Smooth muscle cell of trachea (primary cell): Measurements from ENCODE around the gene DUSP18. TPM values are rescaled to one million over a fixed set of nuclear protein-coding genes. Genes with fewer than 3 reads are reported as not detected.

Experiments
- total RNA-seq: library from RNA; depleted of rRNA; stranded (reverse); fragments of >200 nt; gene quantifications from 2 replicates; pipeline ENCODE4 v1.2.1, GENCODE V29; 2014

Gene DUSP18
- 8.0 and 10.9 TPM in 2 replicates for total RNA-seq

DNA sequence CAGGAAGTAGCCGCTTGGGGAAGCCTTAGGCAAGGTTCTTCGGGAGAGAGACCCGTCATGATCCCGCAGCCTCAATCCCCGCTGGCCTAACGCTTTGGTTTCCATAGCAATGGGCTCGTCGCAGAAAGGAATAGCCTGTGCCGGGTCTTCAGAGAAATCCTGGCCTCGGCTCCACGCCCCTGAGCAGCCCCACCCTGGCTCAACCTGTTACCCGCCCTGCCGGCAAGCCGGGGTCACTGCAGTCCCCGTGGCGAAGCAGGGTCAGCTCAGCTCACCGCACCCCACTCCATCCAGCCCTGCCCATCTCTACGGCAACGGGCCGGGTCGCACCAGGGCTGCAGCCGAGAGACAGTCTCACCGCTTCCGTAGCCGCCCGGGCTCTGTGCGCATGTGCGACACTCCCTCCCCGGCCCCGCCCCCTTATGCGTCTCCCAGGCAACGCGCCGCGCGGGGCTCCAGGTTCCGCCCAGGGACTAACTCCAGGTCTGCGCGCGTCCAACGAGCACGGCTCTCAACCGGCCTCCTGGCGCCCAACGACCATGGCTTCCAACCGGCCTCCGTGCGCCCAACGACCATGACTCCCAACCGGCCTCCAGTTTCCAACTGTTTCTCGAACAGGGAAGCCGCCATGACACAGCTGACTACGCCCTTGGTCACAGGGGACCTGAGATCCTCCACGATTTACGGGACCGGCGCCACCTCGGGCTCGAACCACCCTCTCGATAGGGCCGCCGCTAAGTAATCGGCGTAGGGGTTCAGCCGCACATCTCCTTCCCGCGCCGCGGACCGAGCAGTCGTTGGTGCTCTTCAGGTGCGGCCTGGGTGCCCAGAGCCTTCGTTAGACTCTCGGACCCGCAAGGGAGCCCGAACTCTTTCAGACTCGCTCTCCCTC lies at the start of gene DUSP18:
Gene DUSP18 (minus strand): TSS at position 382 of the 892 bp plus-strand sequence. CDS start 3,872 bp downstream, outside the sequence.

GRCh38 chr22:30694640-30695350 lies 27.1 kb upstream of the DUSP18 start, which contains the start of gene OSBP2:
Gene OSBP2 (plus strand): TSS chr22:30694874. CDS start chr22:30694910, 36 bp downstream.

DNA sequence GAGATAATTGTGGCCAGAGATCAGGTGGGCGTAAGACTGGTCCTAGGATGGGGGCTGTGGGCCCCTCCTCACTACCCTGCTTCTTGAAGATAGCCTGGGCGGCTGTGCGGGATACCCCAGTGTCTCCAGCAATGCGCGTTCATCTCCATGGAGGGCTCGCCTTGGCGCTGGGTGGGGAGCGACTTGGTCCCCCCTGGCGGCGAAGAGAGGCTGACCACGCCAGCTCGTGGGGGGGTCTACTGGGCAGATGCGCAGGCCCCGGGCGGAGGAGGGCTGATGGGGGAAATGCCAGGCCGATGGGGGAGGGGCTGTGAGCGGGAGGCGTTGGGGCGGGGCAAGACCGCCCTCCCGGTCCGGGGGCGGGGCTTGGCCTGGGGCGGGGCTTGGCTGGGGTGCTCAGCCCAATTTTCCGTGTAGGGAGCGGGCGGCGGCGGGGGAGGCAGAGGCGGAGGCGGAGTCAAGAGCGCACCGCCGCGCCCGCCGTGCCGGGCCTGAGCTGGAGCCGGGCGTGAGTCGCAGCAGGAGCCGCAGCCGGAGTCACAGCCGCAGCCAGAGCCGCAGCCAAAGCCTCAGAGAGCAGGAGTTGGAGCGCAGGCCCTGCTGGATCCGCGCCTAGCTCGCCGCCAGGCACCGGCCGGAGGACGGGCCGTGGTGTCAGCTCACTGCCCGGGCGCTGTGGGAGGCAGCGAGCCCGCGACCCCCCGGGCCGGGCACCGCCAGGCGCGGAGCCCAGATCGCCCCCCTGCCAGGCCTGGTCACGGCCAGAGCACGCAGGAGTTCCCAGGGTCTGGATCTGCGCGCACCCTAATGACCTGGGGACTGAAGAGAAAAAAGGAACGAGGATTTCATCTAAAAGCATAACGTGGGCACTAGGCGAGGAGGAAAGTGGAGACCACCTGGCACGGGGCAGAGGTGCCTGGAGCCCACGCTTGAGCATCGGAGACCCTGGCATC lies 32.1 kb downstream of the DUSP18 start, which contains the start of gene SLC35E4:
Gene SLC35E4 (plus strand): TSS at position 509 of the 953 bp plus-strand sequence. CDS start 670 bp downstream, outside the sequence.

Other genes with a start within 250 kb of the DUSP18 start
- gene MTFP1, start 242.1 kb downstream of the DUSP18 start, total RNA-seq = 4.7 and 8.4 TPM in 2 replicates
- not detected in 2 replicates for gene SEC14L3, start 195.9 kb downstream of the DUSP18 start, total RNA-seq
- gene SEC14L4, start 162.2 kb downstream of the DUSP18 start, total RNA-seq = 0.50 TPM in 1 of 2 replicates, not detected in the other
- under 0.01 and 0.17 TPM in 2 replicates for gene SEC14L6, start 121.1 kb downstream of the DUSP18 start, total RNA-seq
- gene GAL3ST1, start 93.2 kb downstream of the DUSP18 start, total RNA-seq = 0.15 and 0.17 TPM in 2 replicates
- 68.9 and 86.8 TPM in 2 replicates for gene PES1, start 76.0 kb downstream of the DUSP18 start, total RNA-seq
- 9.2 and 17.0 TPM in 2 replicates for gene TCN2, start 60.7 kb downstream of the DUSP18 start, total RNA-seq
- gene SLC35E4, start 32.1 kb downstream of the DUSP18 start, total RNA-seq = 10.0 and 13.9 TPM in 2 replicates
- 1.3 and 1.7 TPM in 2 replicates for gene OSBP2, start 27.0 kb upstream of the DUSP18 start, total RNA-seq